ENCODE results near the gene FHIT.

DNA sequence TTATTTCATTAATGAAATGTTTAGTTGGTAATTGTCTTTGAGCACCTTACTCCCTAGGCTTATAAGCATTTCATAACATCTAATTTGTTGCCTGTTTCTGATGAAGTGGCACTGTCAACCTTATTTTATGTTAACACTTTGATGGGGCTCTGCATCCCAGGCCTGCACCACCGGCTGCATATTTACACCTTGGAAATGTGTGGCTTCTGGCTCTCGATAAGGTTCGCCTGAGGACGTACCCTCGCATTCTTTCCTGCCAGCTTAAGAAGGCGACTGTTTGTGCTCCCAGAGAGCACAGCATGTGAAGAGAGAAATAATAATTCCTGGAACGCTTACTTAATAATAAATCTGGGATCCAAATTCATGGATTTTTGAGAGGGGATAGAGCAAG, 1438.1 kb downstream of the FHIT start:
- TF ChIP-seq, protein P1, sequence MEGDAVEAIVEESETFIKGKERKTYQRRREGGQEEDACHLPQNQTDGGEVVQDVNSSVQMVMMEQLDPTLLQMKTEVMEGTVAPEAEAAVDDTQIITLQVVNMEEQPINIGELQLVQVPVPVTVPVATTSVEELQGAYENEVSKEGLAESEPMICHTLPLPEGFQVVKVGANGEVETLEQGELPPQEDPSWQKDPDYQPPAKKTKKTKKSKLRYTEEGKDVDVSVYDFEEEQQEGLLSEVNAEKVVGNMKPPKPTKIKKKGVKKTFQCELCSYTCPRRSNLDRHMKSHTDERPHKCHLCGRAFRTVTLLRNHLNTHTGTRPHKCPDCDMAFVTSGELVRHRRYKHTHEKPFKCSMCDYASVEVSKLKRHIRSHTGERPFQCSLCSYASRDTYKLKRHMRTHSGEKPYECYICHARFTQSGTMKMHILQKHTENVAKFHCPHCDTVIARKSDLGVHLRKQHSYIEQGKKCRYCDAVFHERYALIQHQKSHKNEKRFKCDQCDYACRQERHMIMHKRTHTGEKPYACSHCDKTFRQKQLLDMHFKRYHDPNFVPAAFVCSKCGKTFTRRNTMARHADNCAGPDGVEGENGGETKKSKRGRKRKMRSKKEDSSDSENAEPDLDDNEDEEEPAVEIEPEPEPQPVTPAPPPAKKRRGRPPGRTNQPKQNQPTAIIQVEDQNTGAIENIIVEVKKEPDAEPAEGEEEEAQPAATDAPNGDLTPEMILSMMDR (IDR thresholded peaks at IDR 0.05) = no peak
- no peak for TF ChIP-seq POLR2A (IDR thresholded peaks at IDR 0.05)
